IMR-90 (cell line): ENCODE measurements around the gene TNFRSF1B. TPM values are rescaled to one million over a fixed set of nuclear protein-coding genes. Genes with fewer than 3 reads are reported as not detected.

Source experiments
- ATAC-seq: fragments of 200-7000 bp; cut with Tn5 transposase; 2 replicates; pipeline ENCODE4 v1.9.1; 2020; ENCODE audit warnings: low read depth, mild to moderate bottlenecking, moderate library complexity
- BruUV-seq: library from RNA; stranded (reverse); fragments of 400-500 nt; replicated peaks from 2 replicates; lab custom pipeline; 2021; lab: Mats Ljungman, UMichigan
- CTCF ChIA-PET: fragments of 300-600 bp; formaldehyde crosslinking; extraction: SDS; loops from one replicate; lab custom pipeline; 2021; ENCODE audit warnings: antibody characterized with exemption; lab: Yijun Ruan, JAX
- POLR2A ChIA-PET: fragments of 300-600 bp; sonication (Branson Sonifier 250); formaldehyde crosslinking; loops from one replicate; lab custom pipeline; 2022; ENCODE audit warnings: antibody characterized with exemption; ENCODE audit not compliant: unreplicated experiment; lab: Charles Lee
- DNase-seq: peaks from one replicate; pipeline ENCODE4 v3.0.0; 2013
- H2AFZ ChIP-seq: replicated peaks from 2 replicates; pipeline ENCODE3; 2013; ENCODE audit warnings: low read length, mild to moderate bottlenecking; ENCODE audit not compliant: poor library complexity
- H2AK5ac ChIP-seq: 2 replicates; pipeline ENCODE4 v1.6.1; 2013; ENCODE audit warnings: low read depth, low read length, inconsistent platforms
- H2AK9ac ChIP-seq: replicated peaks from 2 replicates; pipeline ENCODE3; 2013; ENCODE audit warnings: mild to moderate bottlenecking, low read depth, low read length, moderate library complexity; ENCODE audit not compliant: poor library complexity
- H2BK120ac ChIP-seq: 2 replicates; pipeline ENCODE4 v1.6.1; 2013; ENCODE audit warnings: low read depth, low read length, inconsistent platforms
- H2BK15ac ChIP-seq: 3 replicates; pipeline ENCODE4 v1.6.1; 2013; ENCODE audit warnings: low read depth, low read length, inconsistent platforms
- H2BK20ac ChIP-seq: 2 replicates; pipeline ENCODE4 v1.6.1; 2013; ENCODE audit warnings: low read depth, mild to moderate bottlenecking, inconsistent platforms, low read length, moderate library complexity
- H2BK5ac ChIP-seq: 2 replicates; pipeline ENCODE4 v1.6.1; 2013; ENCODE audit warnings: mild to moderate bottlenecking, low read depth, low read length, inconsistent platforms; ENCODE audit not compliant: poor library complexity, severe bottlenecking
- H3K14ac ChIP-seq: replicated peaks from 2 replicates; pipeline ENCODE4 v1.6.1; 2013; ENCODE audit warnings: low read depth, low read length, inconsistent platforms
- H3K18ac ChIP-seq: 2 replicates; pipeline ENCODE4 v1.6.1; 2013; ENCODE audit warnings: low read depth, low read length, control low read depth
- H3K23ac ChIP-seq: 2 replicates; pipeline ENCODE4 v1.6.1; 2013; ENCODE audit warnings: low read depth, low read length, inconsistent platforms
- H3K27ac ChIP-seq: 2 replicates; pipeline ENCODE4 v1.5.1; 2013; ENCODE audit warnings: mild to moderate bottlenecking, control low read depth, low read length; ENCODE audit not compliant: insufficient read depth
- H3K27me3 ChIP-seq: 2 replicates; pipeline ENCODE4 v1.6.1; 2013; ENCODE audit warnings: low read length; ENCODE audit not compliant: control insufficient read depth, insufficient read depth
- H3K36me3 ChIP-seq: 2 replicates; pipeline ENCODE4 v1.6.1; 2013; ENCODE audit warnings: low read length, mixed read lengths; ENCODE audit not compliant: control insufficient read depth, insufficient read depth
- H3K4ac ChIP-seq: 2 replicates; pipeline ENCODE4 v1.6.1; 2013; ENCODE audit warnings: low read depth, low read length, inconsistent platforms
- H3K4me1 ChIP-seq: 2 replicates; pipeline ENCODE4 v1.6.1; 2013; ENCODE audit warnings: low read length, mixed read lengths; ENCODE audit not compliant: control insufficient read depth, insufficient read depth
- H3K4me2 ChIP-seq: 2 replicates; pipeline ENCODE4 v1.6.1; 2013; ENCODE audit warnings: low read depth, mild to moderate bottlenecking, control low read depth, low read length, moderate library complexity
- H3K4me3 ChIP-seq: 2 replicates; pipeline ENCODE4 v1.5.1; 2013; ENCODE audit warnings: low read depth, mild to moderate bottlenecking, control low read depth, low read length, moderate library complexity; ENCODE audit not compliant: insufficient read depth
- H3K56ac ChIP-seq: 2 replicates; pipeline ENCODE4 v1.6.1; 2013; ENCODE audit warnings: low read length, inconsistent platforms; ENCODE audit not compliant: insufficient read depth; ENCODE audit errors: extremely low read depth
- H3K79me1 ChIP-seq, 2 experiments: 2 replicates each; pipeline ENCODE4 v1.6.1; 2013; ENCODE audit warnings: low read length in 2 of 2, inconsistent platforms in 1 of 2, low read depth in 1 of 2
- H3K9ac ChIP-seq: 2 replicates; pipeline ENCODE4 v1.6.1; 2013; ENCODE audit warnings: low read depth, low read length, control low read depth
- H3K9me1 ChIP-seq: 2 replicates; pipeline ENCODE4 v1.6.1; 2013; ENCODE audit warnings: low read length, inconsistent platforms; ENCODE audit not compliant: insufficient read depth
- H3K9me3 ChIP-seq: 2 replicates; pipeline ENCODE4 v1.6.1; 2013; ENCODE audit warnings: low read length; ENCODE audit not compliant: control insufficient read depth, insufficient read depth
- H4K20me1 ChIP-seq: 2 replicates; pipeline ENCODE4 v1.6.1; 2013; ENCODE audit warnings: low read length, inconsistent platforms; ENCODE audit not compliant: insufficient read depth
- H4K5ac ChIP-seq: 2 replicates; pipeline ENCODE4 v1.6.1; 2013; ENCODE audit warnings: mild to moderate bottlenecking, low read depth, low read length, control low read depth
- H4K8ac ChIP-seq, 2 experiments: 2 replicates each; pipeline ENCODE4 v1.6.1; 2013; ENCODE audit warnings: low read depth in 2 of 2, low read length in 2 of 2, control low read depth in 1 of 2, inconsistent platforms in 1 of 2
- H4K91ac ChIP-seq: 2 replicates; pipeline ENCODE4 v1.6.1; 2013; ENCODE audit warnings: low read depth, low read length, inconsistent platforms; ENCODE audit not compliant: insufficient read depth
- MAZ ChIP-seq: IDR thresholded peaks from 2 replicates; pipeline ENCODE4 v1.6.1; 2012; ENCODE audit warnings: low read depth, mild to moderate bottlenecking, low read length, improper control_type of control experiment, moderate library complexity, borderline replicate concordance
- WGBS, 2 experiments: methylation state at CpG; one replicate each; pipeline versions ENCODE4 v1.1.5 to v1.1.7; 2013; ENCODE audit warnings: missing lambda C conversion rate in 2 of 2; ENCODE audit not compliant: insufficient read length in 1 of 2; ENCODE audit errors: extremely low coverage in 2 of 2; 5-methylcytosine and 5-hydroxymethylcytosine counted together
- dilution Hi-C: fragments of 300-500 bp; cut with HindIII; formaldehyde crosslinking; loops from one replicate; pipeline ENCODE4 v1.14.3; 2018; ENCODE audit warnings: low sequenced_read_pairs; ENCODE audit not compliant: unreplicated experiment
- in situ Hi-C: fragments of 300-500 bp; cut with MboI; formaldehyde crosslinking; loops from 3 replicates; pipeline ENCODE4 v1.14.3; 2019; ENCODE audit warnings: low sequenced_read_pairs, inconsistent platforms, mixed read lengths
- intact Hi-C: fragments of 100-400 bp; cut with micrococcal nuclease; formaldehyde crosslinking; loops from 2 replicates; pipeline ENCODE4 v1.10.0; 2022
- polyA plus RNA-seq, 3 experiments: library from polyadenylated mRNA; depleted of rRNA; stranded (reverse); fragments of >200 nt; gene quantifications; 2 replicates each; pipeline ENCODE4 v1.2.3, GENCODE V29; 2012; ENCODE audit warnings: low replicate concordance in 1 of 3
- total RNA-seq: library from RNA; depleted of rRNA; stranded (reverse); fragments of >200 nt; gene quantifications from 2 replicates; pipeline ENCODE4 v1.2.3, GENCODE V29; 2012

Gene TNFRSF1B
- total and polyA plus RNA-seq, 2 of the 4 experiments (the other 2 are of a cell fraction), result 4.3 to 8.9 TPM

- H2BK120ac ChIP-seq, result no peak overlapping the region
- no peak overlapping the region for H2AK5ac ChIP-seq
- BruUV-seq, result no TSS peak
- no peak overlapping the region for H3K9ac ChIP-seq
- DNase-seq (no peak), ATAC-seq (no peak)
- dilution Hi-C loops (no loop called here), intact Hi-C loops (no loop called here), in situ Hi-C loops (no loop called here)
- no peak overlapping the region for H3K23ac ChIP-seq
- H3K27ac ChIP-seq, result no peak overlapping the region
- H3K14ac ChIP-seq, result no peak overlapping the region
- H3K9me1 ChIP-seq, result peaks cover 11% of the 10 kb centered on the region
- no peak overlapping the region for H3K18ac ChIP-seq
- H4K5ac ChIP-seq, result no peak overlapping the region
- H3K27me3 ChIP-seq, result no peaks in the 10 kb centered on the region
- no peak overlapping the region for H2AFZ ChIP-seq
- H4K20me1 ChIP-seq, result no peaks in the 10 kb centered on the region
- H2BK5ac ChIP-seq, result no peak overlapping the region
- no peaks in the 10 kb centered on the region for H3K36me3 ChIP-seq
- no peak overlapping the region for H4K91ac ChIP-seq
- WGBS, 2 experiments, result no CpG with 5 or more reads among the region's 12 CpGs
- no peaks in the 10 kb centered on the region for H3K9me3 ChIP-seq
- H3K4me2 ChIP-seq, result no peak overlapping the region
- no peak overlapping the region for H2BK20ac ChIP-seq
- peaks cover 11% of the 10 kb centered on the region for H3K4me1 ChIP-seq
- no peak overlapping the region for H3K56ac ChIP-seq
- ChIA-PET POLR2A (no interaction called here), CTCF (no interaction called here)
- no peak overlapping the region for H2BK15ac ChIP-seq
- no peaks in the 10 kb centered on the region for H3K79me1 ChIP-seq
- H3K4ac ChIP-seq, result no peak overlapping the region
- no peak overlapping the region for H4K8ac ChIP-seq
- TF ChIP-seq MAZ, result no peak
- H3K4me3 ChIP-seq, result no peak overlapping the region
- no peak overlapping the region for H2AK9ac ChIP-seq
Measured at GRCh38 chr1:12140515-12141162, 26.2 kb upstream of the TNFRSF1B start.
